Measurements from ENCODE around the gene ZDHHC14.

ZDHHC14 gene

GRCh38 chr6:157607317-157608109, 226.5 kb downstream of the ZDHHC14 start:
- DNase-seq: no peak

- no peak for DNase-seq
These were observed 227.5 kb downstream of the ZDHHC14 start for GRCh38 chr6:157608221-157609075.

- no peak for DNase-seq
These were observed 228.1 kb downstream of the ZDHHC14 start for GRCh38 chr6:157609117-157609516.

- DNase-seq: no peak
These were observed 228.6 kb downstream of the ZDHHC14 start for GRCh38 chr6:157609556-157609955.

- DNase-seq: no peak
These were observed 229.5 kb downstream of the ZDHHC14 start for GRCh38 chr6:157610451-157610999.

- no peak for DNase-seq
These were observed 230.4 kb downstream of the ZDHHC14 start for GRCh38 chr6:157611406-157611805.

GRCh38 chr6:157613011-157613522, 232.1 kb downstream of the ZDHHC14 start:
- DNase-seq: no peak

GRCh38 chr6:157614026-157614568, 233.1 kb downstream of the ZDHHC14 start:
- DNase-seq: no peak

- no peak for DNase-seq
These were observed 234.4 kb downstream of the ZDHHC14 start for GRCh38 chr6:157615420-157615769.

- DNase-seq: no peak
These were observed 235.0 kb downstream of the ZDHHC14 start for GRCh38 chr6:157615951-157616350.

GRCh38 chr6:157620944-157621343, 240.0 kb downstream of the ZDHHC14 start:
- no peak for DNase-seq

GRCh38 chr6:157621406-157621805, 240.4 kb downstream of the ZDHHC14 start:
- no peak for DNase-seq

GRCh38 chr6:157622427-157622826, 241.4 kb downstream of the ZDHHC14 start:
- no peak for DNase-seq

GRCh38 chr6:157625111-157625510, 244.1 kb downstream of the ZDHHC14 start:
- DNase-seq: no peak

GRCh38 chr6:157625764-157626163, 244.8 kb downstream of the ZDHHC14 start:
- DNase-seq: no peak

GRCh38 chr6:157627195-157627966, 246.4 kb downstream of the ZDHHC14 start:
- no peak for DNase-seq

GRCh38 chr6:157628463-157628862, 247.5 kb downstream of the ZDHHC14 start:
- DNase-seq: no peak

GRCh38 chr6:157629220-157629619, 248.2 kb downstream of the ZDHHC14 start:
- DNase-seq: no peak

GRCh38 chr6:157630463-157631080, 249.6 kb downstream of the ZDHHC14 start:
- no peak for DNase-seq

GRCh38 chr6:157631412-157631811, 250.4 kb downstream of the ZDHHC14 start:
- no peak for DNase-seq

- DNase-seq: no peak
These were observed 251.0 kb downstream of the ZDHHC14 start for GRCh38 chr6:157631838-157632614.

All from SHP77 (cell line).